Effector memory CD4-positive, alpha-beta T cell (primary cell): ENCODE results near the gene TMEM183A.
"Not testable (repeated sequence)": the region's sequence is repeated elsewhere in the genome, so short reads cannot be mapped to it uniquely, and the experiment has no call there.

ENCODE experiments used
- DNase-seq, 3 donors: peaks; one replicate each; pipeline ENCODE4 v3.0.0-alpha.2; 2020
- H3K27ac ChIP-seq: 2 replicates; pipeline ENCODE4 v1.7.0; 2013; ENCODE audit warnings: mild to moderate bottlenecking, low read length, moderate library complexity; ENCODE audit not compliant: insufficient read depth, poor library complexity, severe bottlenecking
- H3K27me3 ChIP-seq: replicated peaks from 2 replicates; pipeline ENCODE4 v1.7.0; 2013; ENCODE audit warnings: mild to moderate bottlenecking, low read length; ENCODE audit not compliant: insufficient read depth, control insufficient read depth, poor library complexity, severe bottlenecking
- H3K36me3 ChIP-seq: 2 replicates; pipeline ENCODE4 v1.7.0; 2013; ENCODE audit warnings: mild to moderate bottlenecking, low read length, moderate library complexity; ENCODE audit not compliant: control insufficient read depth, insufficient read depth
- H3K4me1 ChIP-seq: 2 replicates; pipeline ENCODE4 v1.7.0; 2013; ENCODE audit warnings: low read length, mild to moderate bottlenecking; ENCODE audit not compliant: control insufficient read depth, insufficient read depth, poor library complexity, severe bottlenecking
- H3K4me3 ChIP-seq: 2 replicates; pipeline ENCODE4 v1.7.0; 2013; ENCODE audit warnings: low read length, low read depth, mild to moderate bottlenecking; ENCODE audit not compliant: insufficient read depth, poor library complexity, severe bottlenecking
- H3K9me3 ChIP-seq: 2 replicates; pipeline ENCODE4 v1.7.0; 2013; ENCODE audit warnings: mild to moderate bottlenecking, low read length, moderate library complexity; ENCODE audit not compliant: control insufficient read depth

The TMEM183A gene

GRCh38 chr1:202967684-202968281 lies 39.4 kb upstream of the TMEM183A start:
- H3K4me3 ChIP-seq = peak overlapping the region; percentile 68
- H3K36me3 ChIP-seq = peaks cover under 1% of the 10 kb centered on the region
- H3K4me1 ChIP-seq = peaks cover 11% of the 10 kb centered on the region
- H3K27me3 ChIP-seq = no peaks in the 10 kb centered on the region
- H3K9me3 ChIP-seq = no peaks in the 10 kb centered on the region
- peak overlapping the region; percentile 63 for H3K27ac ChIP-seq
- DNase-seq = no peak

- peak overlapping the region; percentile 68 for H3K4me3 ChIP-seq
- H3K36me3 ChIP-seq = no peaks in the 10 kb centered on the region
- peaks cover 11% of the 10 kb centered on the region for H3K4me1 ChIP-seq
- no peaks in the 10 kb centered on the region for H3K27me3 ChIP-seq
- DNase-seq = no peak
- no peaks in the 10 kb centered on the region for H3K9me3 ChIP-seq
- peak overlapping the region; percentile 63 for H3K27ac ChIP-seq
Measured at GRCh38 chr1:202968351-202968750, 38.8 kb upstream of the TMEM183A start.

- Histone ChIP-seq H3K4me1 (peaks cover 11% of the 10 kb centered on the region), H3K27ac (no peak overlapping the region), H3K4me3 (no peak overlapping the region), H3K36me3 (no peaks in the 10 kb centered on the region), H3K9me3 (no peaks in the 10 kb centered on the region), H3K27me3 (no peaks in the 10 kb centered on the region)
- DNase-seq = no peak
Measured at GRCh38 chr1:202968895-202969295, 38.3 kb upstream of the TMEM183A start.

DNA sequence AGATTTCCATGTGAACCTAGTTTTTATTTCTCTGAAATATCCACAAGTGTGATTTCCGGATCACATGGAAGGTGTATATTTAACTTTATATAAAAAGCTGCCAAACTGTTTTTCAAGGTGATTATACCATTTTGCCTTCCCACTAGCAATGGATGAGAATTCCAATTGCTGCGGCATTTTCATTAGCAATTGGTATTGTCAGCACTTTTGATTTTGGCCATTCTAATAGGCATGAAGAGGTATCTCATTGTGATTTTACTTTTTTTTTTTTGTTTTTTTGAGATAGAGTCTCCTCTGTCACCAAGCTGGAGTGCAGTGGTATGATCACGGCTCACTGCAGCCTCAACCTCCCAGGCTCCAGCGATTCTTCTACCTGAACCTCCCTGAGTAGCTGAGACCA lies 35.1 kb upstream of the TMEM183A start:
- Histone ChIP-seq H3K4me1 (peaks cover 5% of the 10 kb centered on the region), H3K36me3 (no peaks in the 10 kb centered on the region), H3K9me3 (no peaks in the 10 kb centered on the region), H3K4me3 (no peak overlapping the region), H3K27me3 (no peaks in the 10 kb centered on the region), H3K27ac (no peak overlapping the region)
- no peak for DNase-seq

GRCh38 chr1:202974856-202975255 lies 32.3 kb upstream of the TMEM183A start:
- no peak for DNase-seq
- H3K9me3 ChIP-seq = no peaks in the 10 kb centered on the region
- no peak overlapping the region for H3K27ac ChIP-seq
- H3K4me3 ChIP-seq = no peak overlapping the region
- H3K27me3 ChIP-seq = peaks cover 3% of the 10 kb centered on the region
- no peaks in the 10 kb centered on the region for H3K36me3 ChIP-seq
- H3K4me1 ChIP-seq = no peaks in the 10 kb centered on the region

DNA sequence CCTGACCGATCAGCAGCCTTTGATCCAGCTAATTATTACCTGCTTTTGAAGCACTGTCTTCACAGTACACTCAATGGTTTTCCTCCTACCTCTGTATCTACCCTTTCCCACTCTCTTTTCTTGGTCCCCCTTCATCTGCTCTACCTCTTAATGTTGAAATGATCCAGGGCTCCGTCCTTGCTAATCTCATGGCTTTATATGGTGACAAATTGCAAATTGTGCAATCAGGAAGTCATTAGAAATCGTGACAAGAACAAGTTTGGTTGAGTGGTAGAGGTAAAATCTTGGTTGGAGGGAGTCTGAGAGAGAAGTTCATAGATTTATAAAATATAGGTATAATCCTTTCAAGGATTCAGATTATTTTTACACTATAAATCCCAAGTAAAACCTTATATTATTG lies 30.5 kb upstream of the TMEM183A start:
- H3K36me3 ChIP-seq = no peaks in the 10 kb centered on the region
- H3K27me3 ChIP-seq = peaks cover 3% of the 10 kb centered on the region
- no peaks in the 10 kb centered on the region for H3K4me1 ChIP-seq
- no peak for DNase-seq
- H3K9me3 ChIP-seq = no peaks in the 10 kb centered on the region
- no peak overlapping the region for H3K27ac ChIP-seq
- H3K4me3 ChIP-seq = no peak overlapping the region

- Histone ChIP-seq H3K4me3 (no peak overlapping the region), H3K27me3 (peaks cover 3% of the 10 kb centered on the region), H3K4me1 (no peaks in the 10 kb centered on the region), H3K36me3 (no peaks in the 10 kb centered on the region), H3K9me3 (no peaks in the 10 kb centered on the region), H3K27ac (no peak overlapping the region)
- DNase-seq = no peak
Measured at GRCh38 chr1:202979459-202979858, 27.7 kb upstream of the TMEM183A start.

DNA sequence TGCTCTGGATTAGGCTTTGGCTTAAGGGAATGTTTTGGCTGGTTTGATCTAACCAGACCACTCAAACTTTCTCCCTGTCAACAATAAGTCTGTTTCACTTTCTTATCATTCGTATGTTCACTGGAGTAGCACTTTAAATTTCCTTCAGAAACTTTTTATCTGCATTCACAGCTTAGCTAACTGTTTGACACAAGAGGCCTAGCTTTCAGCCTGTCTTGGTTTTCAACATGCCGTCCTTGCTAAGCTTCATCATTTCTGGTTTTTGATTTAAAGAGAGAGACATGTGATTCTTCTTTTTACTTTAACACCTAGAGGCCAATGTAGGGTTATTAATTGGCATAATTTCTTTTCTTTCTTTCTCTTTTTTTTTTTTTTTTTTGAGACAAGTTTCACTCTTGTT lies 25.2 kb upstream of the TMEM183A start:
- Histone ChIP-seq H3K36me3 (no peaks in the 10 kb centered on the region), H3K4me1 (no peaks in the 10 kb centered on the region), H3K27ac (no peak overlapping the region), H3K27me3 (peaks cover 3% of the 10 kb centered on the region), H3K4me3 (no peak overlapping the region), H3K9me3 (no peaks in the 10 kb centered on the region)
- DNase-seq = no peak

DNA sequence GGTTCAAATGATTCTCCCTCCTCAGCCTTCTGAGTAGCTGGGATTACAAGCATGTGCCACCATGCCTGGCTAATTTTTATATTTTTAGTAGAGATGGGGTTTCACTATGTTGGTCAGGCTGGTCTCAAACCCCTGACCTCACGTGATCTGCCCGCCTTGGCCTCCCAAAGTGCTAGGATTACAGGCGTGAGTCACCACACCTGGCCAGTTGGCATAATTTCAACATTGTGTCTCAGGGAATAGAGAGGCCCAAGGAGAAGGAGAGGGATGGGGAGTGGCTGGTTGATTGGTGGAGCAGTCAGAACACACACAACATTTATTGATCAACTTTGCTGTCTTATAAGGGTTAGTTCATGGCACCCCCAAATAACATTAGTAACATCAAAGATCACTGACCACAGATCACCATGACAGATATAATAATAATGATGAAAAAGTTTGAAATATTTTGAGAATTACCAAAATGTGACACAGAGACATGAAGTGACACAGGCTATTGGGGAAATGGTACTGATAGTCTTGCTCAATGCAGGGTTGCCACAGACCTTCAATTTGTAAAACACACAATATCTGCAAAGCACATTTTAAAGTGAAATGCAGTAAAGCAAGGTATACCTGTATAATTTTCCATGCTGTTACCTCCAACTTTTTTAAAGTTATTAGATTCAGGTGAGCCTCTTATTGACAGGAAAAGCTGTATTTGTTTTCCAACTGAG lies 24.3 kb upstream of the TMEM183A start:
- Histone ChIP-seq H3K9me3 (no peaks in the 10 kb centered on the region), H3K27me3 (peaks cover 3% of the 10 kb centered on the region), H3K27ac (no peak overlapping the region), H3K4me1 (no peaks in the 10 kb centered on the region), H3K36me3 (no peaks in the 10 kb centered on the region), H3K4me3 (no peak overlapping the region)
- DNase-seq = no peak

DNA sequence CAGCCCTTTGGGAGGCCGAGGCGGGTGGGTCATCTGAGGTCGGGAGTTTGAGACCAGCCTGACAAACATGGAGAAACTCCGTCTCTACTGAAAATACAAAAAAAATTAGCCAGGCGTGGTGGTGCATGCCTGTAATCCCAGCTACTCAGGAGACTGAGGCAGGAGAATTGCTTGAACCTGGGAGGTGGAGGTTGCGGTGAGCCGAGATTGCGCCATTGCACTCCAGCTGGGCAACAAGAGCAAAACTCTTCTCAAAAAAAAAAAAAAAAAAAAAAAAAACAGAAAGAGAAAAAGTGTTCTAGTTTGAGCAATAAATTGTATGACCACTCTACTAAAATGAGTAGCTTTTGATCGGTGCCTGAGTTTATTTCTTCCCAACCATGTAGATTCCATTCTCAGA lies 21.1 kb upstream of the TMEM183A start:
- not testable (repeated sequence) for DNase-seq, H3K27me3 ChIP-seq

More for the DNA sequence above, 21.1 kb upstream of the TMEM183A start:
- not testable (repeated sequence) for H3K4me3 ChIP-seq, H3K4me1 ChIP-seq, H3K27ac ChIP-seq, H3K36me3 ChIP-seq, H3K9me3 ChIP-seq
